Measurements from ENCODE around the gene NCOA7. TPM values are rescaled to one million over a fixed set of nuclear protein-coding genes. Genes with fewer than 3 reads are reported as not detected.

NCOA7 gene
- total RNA-seq, 4 donors from 2014 or later: 16.7 to 28.3 (median 21.2) TPM

- no peaks in the 10 kb centered on the region for H3K4me1 ChIP-seq
- TF ChIP-seq CTCF (IDR thresholded peaks at IDR 0.05) (no peak), POLR2A (IDR thresholded peaks at IDR 0.05) (no peak), POLR2AphosphoS5 (IDR thresholded peaks at IDR 0.05) (no peak), EP300 (IDR thresholded peaks at IDR 0.05; ENCODE audit: low read depth) (no peak)
- no peak for DNase-seq
- in situ Hi-C loops (cut with MboI; ENCODE audit: low pct_ligation_motif_present in 1 of 4, low pct_unique_long_range_greater_than_20kb in 1 of 4, low sequenced_read_pairs in 3 of 4): no loop called here
- H3K4me3 ChIP-seq: no peak overlapping the region
- H3K27ac ChIP-seq: no peak overlapping the region
- H3K9me3 ChIP-seq: no peaks in the 10 kb centered on the region
- intact Hi-C loops (cut with DNase I; ENCODE audit: low total_unique reads): no loop called here
- H3K27me3 ChIP-seq: no peaks in the 10 kb centered on the region
- H3K36me3 ChIP-seq: peaks cover 0 to 10% (median 0%) of the 10 kb centered on the region in 4 donors
Measured at GRCh38 chr6:125887372-125887771, 96.6 kb downstream of the NCOA7 start.

- no peak overlapping the region for H3K4me3 ChIP-seq
- 80 to 86% methylated on average over 8 of the region's 8 CpGs for WGBS, 2 donors (ENCODE audit: low coverage in 1 of 2)
- no peaks in the 10 kb centered on the region for H3K9me3 ChIP-seq
- no peak for DNase-seq
- in situ Hi-C loops (cut with MboI; ENCODE audit: low pct_ligation_motif_present in 1 of 4, low pct_unique_long_range_greater_than_20kb in 1 of 4, low sequenced_read_pairs in 3 of 4) (no loop called here), intact Hi-C loops (cut with DNase I; ENCODE audit: low total_unique reads) (no loop called here)
- no peak for TF ChIP-seq POLR2A (IDR thresholded peaks at IDR 0.05)
- TF ChIP-seq CTCF (IDR thresholded peaks at IDR 0.05): peak in 4 of 5 experiments; percentile 21 to 48 (median 34)
- H3K27me3 ChIP-seq: no peaks in the 10 kb centered on the region
- no peak overlapping the region for H3K27ac ChIP-seq
- H3K36me3 ChIP-seq: peaks cover 0 to 5% (median 0%) of the 10 kb centered on the region in 4 donors
- no peaks in the 10 kb centered on the region for H3K4me1 ChIP-seq
Measured at GRCh38 chr6:125888989-125889656, 98.4 kb downstream of the NCOA7 start.

- no peak overlapping the region for H3K4me3 ChIP-seq
- H3K4me1 ChIP-seq: peaks cover 0 to 9% (median 0%) of the 10 kb centered on the region in 4 donors
- in situ Hi-C loops (cut with MboI; ENCODE audit: low pct_ligation_motif_present in 1 of 4, low pct_unique_long_range_greater_than_20kb in 1 of 4, low sequenced_read_pairs in 3 of 4): no loop called here
Measured at GRCh38 chr6:125899726-125900182, 109.0 kb downstream of the NCOA7 start.

GRCh38 chr6:125904871-125905270 lies 114.1 kb downstream of the NCOA7 start:
- Histone ChIP-seq H3K36me3 (no peaks in the 10 kb centered on the region), H3K4me1 (peaks cover 0 to 2% (median under 1%) of the 10 kb centered on the region in 4 donors), H3K9me3 (no peaks in the 10 kb centered on the region), H3K4me3 (no peak overlapping the region), H3K27ac (no peak overlapping the region), H3K27me3 (no peaks in the 10 kb centered on the region)
- intact Hi-C loops (cut with DNase I; ENCODE audit: low total_unique reads): no loop called here
- TF ChIP-seq EP300 (IDR thresholded peaks at IDR 0.05; ENCODE audit: low read depth) (no peak), POLR2AphosphoS5 (IDR thresholded peaks at IDR 0.05) (no peak), POLR2A (IDR thresholded peaks at IDR 0.05) (no peak), CTCF (IDR thresholded peaks at IDR 0.05) (no peak)
- no peak for DNase-seq
- 60 to 80% methylated on average over 2 to 3 of the region's 3 CpGs for WGBS, 2 donors (ENCODE audit: low coverage in 1 of 2)
- in situ Hi-C loops (cut with MboI; ENCODE audit: low pct_ligation_motif_present in 1 of 4, low pct_unique_long_range_greater_than_20kb in 1 of 4, low sequenced_read_pairs in 3 of 4): no loop called here

More at GRCh38 chr6:125899726-125900182, 109.0 kb downstream of the NCOA7 start:
- WGBS, 2 donors (ENCODE audit: low coverage in 1 of 2): 38 to 66% methylated on average over 2 of the region's 2 CpGs
- no peak for DNase-seq
- TF ChIP-seq POLR2AphosphoS5 (IDR thresholded peaks at IDR 0.05): no peak
- no peak for TF ChIP-seq EP300 (IDR thresholded peaks at IDR 0.05; ENCODE audit: low read depth)
- no peak for TF ChIP-seq CTCF (IDR thresholded peaks at IDR 0.05)
- no peak for TF ChIP-seq POLR2A (IDR thresholded peaks at IDR 0.05)
- no peaks in the 10 kb centered on the region for H3K36me3 ChIP-seq
- no peaks in the 10 kb centered on the region for H3K9me3 ChIP-seq
- H3K27ac ChIP-seq: no peak overlapping the region
- intact Hi-C loops (cut with DNase I; ENCODE audit: low total_unique reads): no loop called here
- no peaks in the 10 kb centered on the region for H3K27me3 ChIP-seq
